Retina (tissue), 1 donor: ENCODE measurements around the gene C1orf87.

Experiments used
- DNase-seq: peaks from one replicate; pipeline ENCODE4 v3.0.0-alpha.2; 2016

Gene C1orf87

DNA sequence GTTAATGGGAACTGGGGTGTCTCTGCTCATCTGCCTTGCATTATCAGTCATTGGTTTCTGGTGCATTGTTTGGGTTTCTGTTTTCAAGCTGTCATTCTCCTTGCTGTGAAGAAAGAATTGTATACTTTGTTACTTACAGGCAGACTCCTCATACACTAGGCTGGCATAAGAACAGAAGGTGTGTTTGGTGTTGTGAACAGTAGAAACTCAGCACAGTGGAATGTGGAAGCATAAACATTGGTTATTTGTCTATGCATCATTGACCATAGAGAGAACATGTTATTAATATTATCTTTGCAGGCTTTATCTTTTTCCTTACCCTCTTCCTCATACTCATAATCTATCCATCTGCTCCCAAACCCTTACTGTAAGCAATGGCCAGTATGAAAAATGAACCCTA, 18.2 kb downstream of the C1orf87 start:
- DNase-seq, result no peak

DNA sequence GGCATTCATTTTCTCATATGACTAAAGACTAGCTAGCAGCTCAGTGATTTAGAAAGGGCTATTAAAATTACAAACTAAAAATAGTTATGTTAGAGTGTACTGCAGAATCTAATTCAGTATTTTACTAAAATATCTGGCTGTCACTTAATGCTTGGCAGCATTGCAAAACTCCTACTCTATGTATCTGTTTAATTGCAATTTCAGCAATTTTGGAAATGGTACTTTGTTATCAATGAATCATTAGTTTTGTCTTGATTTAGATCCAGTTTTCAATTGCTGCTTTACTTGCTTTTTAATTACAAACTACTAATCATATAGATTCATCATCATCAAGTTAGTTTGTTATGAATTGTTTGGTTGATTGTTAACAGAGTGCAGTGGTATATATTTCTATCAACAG, 19.2 kb downstream of the C1orf87 start:
- no peak for DNase-seq

DNA sequence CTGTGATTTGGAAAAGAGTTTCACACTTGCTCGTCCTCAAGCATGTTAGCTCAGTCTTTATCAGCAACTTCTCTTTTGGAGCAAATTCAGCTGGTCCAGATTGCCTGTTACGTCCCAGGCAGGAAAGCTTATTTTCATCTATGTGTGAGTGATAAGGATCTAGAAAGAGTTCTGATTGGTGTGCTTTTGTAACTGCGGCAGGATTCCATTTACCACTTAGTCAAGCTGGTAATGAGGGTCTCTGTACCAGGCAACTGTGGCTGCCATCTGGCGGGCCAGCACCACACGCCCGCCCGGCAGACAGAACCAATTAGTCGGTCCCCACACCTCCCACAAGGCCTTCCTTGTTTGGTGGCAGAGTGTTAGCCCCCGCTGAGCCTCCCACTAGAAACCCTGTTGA, 21.0 kb downstream of the C1orf87 start:
- DNase-seq, result no peak

DNA sequence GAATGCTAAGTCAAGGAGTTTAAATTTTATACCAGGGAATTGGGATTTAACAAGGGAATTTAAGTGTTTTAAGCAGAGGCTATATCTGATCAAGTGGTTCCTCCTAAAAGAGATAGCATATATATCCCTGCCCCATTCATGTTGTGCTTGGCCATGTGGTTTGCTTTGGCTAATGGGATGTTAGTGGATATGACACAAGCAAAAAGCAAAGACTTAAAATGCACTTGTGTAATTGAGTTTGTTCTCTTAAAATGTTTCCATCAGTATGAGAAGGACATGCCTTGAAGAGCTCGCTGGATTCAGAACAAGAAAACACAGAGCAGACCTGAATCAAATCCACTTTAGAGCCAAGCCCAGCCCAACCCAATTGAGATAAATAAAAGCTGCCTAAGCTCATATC, 22.4 kb downstream of the C1orf87 start:
- DNase-seq, result no peak

DNA sequence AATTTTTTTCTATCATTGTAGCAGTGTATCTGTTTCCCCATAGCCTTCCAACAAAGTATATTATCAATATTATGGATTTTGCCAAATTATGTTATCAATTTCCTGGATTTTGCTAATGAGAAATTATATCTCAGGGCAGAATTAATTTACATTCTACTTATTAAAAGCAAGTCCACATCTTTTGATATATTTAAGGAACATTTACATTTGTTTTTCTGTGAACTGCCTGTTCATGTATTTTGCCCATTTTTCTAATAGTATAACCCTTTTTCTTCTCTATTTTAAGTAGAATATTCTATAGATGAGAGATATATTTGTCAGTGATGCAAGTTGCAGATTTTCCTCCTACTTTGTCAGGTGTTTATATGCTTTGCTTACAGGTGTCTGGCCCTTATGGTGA, 24.4 kb downstream of the C1orf87 start:
- no peak for DNase-seq

DNA sequence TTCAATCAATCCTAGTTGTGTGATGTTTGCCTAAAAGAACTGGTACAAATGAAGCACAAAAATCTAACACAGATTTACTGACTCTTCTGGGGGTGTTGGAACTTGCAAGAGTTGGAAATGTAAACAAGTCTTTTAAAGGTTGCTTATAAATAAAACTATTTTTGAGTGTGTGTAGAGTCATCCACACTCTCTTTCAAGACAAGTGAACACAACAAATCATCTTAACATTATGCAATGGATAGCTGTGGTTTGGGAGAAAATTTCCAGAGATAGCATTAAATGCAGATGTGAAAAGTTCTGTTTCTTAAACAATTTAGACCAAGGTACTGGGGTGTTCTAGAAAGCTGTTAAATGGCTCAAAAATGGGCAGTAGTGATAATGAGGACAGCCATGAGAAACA, 28.7 kb downstream of the C1orf87 start:
- DNase-seq, result no peak

DNA sequence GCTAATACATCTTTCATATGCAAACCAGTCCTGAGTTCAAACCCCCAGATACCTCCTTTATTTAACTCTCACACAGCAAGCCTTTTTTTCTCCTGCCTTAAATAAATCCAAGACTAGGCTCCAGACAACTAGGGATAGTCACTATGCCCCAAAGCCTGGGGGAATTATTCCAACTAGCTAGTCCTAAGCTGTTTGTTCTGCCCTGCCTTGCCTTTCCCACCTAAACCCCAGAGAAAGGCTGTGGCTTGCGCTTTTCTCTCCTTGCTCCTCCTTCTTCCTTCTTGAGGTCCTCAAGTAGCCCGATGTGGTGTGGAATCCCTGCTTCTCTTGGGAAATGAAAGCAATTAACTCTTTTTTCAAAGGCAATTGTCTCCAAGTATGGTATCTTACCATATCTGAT, 31.8 kb downstream of the C1orf87 start:
- no peak for DNase-seq

DNA sequence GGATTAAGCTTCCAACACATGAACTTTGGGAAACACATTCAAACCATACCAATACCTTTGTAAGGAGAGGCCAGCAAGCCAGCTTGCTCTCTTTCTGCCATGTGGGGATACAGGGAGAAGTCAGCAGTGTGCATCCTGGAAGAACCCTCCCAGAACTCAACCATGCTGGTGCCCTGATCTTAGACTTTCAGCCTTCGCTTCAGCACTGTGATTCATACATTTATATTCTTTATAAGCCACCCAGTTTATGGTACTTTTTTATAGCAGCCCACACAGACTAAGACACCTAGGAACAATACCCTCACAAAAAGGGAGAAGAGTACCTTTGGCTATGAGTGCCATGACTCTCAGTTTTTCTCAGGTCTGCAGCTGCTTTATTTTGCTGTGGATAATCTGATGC, 35.9 kb downstream of the C1orf87 start:
- DNase-seq, result no peak

DNA sequence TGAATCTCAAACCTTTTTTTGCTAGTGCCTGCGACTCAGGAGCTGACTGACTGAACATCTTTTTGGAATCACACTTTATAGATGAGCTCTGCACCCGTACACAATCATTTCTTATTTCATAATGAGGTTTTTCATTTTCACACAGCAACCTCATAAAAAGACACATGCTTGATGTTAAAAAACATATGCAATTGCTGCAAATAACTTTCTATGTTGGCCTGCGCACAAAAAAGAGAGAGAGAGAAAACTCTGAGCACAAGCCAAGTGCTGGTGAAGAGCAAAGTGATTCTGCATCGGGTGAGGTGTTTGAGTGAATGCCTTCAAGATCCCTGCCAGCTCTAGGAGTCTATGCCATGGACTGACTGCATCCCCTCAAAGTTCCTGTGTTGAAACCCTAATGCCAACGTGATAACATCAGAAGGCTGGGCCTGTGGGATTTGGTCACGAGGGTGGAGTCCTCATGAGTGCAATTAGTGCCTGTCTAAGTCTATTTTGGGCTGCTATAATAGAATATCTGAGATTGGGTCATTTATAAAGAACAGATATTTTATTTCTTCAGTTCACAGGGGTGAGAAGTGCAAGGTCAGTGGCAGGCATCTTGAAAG, 36.6 kb downstream of the C1orf87 start:
- DNase-seq, result no peak

DNA sequence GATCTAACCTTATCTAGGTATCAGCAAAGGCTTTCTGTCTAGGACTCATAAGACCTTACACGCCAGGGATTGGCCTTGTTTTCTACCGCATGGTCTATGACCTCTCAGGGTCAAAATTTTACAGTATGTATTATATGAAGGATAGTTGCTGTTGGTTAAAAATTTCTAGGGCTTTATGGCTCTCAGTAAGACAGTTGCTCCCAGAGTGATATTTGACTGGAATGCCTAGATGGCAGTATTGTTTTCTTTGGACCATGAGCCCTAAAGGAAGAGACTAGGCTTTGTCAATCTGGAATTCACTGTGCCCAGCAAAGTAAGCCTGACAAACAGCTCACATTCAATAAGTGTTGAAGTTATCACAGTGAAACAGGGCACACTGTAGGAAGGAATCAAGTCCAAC, 37.6 kb downstream of the C1orf87 start:
- no peak for DNase-seq

DNA sequence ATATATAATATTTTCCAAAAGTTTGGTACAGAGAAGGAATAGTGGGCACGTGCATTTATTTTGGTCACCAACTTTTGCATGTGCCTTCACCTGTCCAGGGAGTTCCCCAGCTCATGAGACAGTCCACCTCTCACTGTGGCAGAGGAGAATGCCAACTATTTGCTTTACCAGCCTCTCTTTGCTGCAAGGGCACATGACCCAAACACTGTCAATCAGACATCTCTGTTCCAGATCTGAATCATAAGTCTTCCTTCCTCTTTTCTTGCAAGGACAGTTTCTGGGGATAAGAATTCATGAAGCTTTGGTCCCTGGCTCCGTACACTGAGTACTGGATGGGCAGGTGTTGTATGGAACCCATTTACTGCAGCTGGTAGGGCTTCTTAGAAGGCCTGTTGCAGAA, 38.6 kb downstream of the C1orf87 start:
- no peak for DNase-seq

DNA sequence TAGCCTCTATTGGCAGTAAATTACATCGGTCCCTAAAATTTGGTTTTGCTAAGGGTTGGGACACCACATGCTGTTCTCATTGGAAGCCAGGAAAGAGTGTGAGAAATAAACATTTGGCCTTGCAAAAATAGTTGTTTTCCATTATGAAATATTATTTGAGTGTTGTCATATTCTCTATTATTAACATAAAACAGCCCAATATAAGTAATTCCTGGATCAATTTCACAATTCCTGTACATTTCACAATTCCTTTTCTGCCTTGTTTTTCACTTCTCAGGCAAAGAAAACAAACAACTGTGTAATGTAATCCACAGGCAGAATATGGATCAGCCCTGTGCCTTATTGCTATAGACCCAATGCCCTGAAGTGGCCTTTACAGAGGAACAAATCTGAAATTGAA, 40.5 kb downstream of the C1orf87 start:
- no peak for DNase-seq

DNA sequence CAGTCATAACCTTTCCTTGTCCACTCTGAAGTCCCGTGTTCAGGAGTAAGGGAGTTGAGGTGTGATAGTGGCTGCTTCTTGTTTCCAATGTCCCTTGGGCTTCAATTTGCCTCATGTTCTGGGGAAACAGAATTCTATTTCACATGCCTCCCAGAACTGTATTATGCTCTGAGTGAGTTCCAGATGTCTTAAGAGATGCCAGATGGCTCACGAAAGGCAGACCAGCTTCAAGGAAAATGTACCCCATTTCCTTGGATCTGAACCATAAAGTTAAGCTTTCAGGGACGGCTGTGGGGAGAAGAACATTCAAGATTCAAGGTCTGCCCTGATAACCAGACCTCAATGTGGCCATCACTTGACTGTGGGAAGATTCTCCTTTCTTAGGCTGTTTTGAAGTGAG, 42.4 kb downstream of the C1orf87 start:
- no peak for DNase-seq

DNA sequence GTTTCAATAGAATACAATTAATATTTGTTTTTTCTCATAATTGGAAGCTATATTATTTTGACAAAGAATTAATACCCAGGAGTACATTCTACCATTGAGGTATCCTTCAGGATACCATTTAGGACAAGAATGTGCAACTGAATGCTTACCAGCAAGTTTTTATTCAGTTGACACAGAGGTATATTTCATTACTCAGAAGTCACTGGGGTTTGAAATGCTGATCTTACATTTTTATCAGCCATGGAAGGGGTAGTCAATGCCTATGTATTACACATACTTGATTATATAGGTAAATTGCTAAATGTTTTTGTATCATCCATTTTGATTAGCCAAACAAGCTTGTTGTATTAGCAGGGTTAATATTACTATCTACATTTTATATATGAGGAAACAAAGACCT, 48.0 kb downstream of the C1orf87 start:
- DNase-seq, result no peak

DNA sequence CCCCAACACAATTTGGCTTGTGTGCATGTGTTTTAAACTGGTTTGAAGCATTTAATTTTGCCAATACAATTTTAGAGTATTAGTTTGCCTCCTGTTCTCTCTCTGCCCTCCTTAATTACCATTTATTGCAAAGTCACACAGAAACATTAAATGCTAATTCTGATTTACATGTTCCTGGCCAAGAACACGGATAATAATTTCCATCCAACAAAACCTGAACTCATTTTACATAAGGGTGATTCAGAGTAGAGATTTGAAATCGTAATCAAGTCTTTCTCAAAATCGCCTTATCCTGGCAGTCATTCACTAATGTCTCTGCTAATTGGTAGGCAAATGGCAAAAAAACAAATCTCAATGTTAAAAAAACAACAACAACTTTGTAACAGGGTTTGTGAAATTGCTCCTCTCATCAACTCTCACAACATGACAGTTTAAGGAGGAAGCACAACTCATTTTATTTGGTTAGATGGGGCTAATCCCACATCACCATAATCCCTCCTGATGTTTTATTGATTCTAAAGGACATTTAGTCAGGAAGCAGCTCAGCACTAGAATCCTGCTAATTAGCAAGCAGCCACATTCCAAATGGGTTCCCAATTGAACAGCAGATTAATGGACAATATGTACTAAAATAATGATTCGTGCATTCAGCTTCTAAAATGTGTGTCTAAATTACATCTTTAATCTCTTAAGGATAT, 55.9 kb downstream of the C1orf87 start:
- no peak for DNase-seq

DNA sequence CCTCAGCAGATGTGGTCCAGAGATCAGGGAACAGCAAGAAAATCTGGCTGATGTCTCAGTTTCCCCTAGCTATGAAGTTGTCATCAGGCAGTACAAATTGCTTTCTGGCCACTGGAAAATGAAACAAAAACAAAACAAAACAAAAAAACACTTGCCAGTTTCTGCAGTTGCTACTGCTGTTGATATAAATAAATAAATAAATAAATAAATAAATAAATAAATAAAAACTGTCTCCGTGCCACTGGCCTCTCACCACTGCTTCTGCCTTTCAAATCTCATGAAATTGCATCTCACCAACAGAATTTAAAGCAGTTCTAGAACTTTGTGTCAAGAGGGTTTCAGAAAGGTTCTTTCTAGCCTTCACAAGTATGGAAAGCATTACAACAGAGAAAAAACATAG, 62.9 kb downstream of the C1orf87 start:
- no peak for DNase-seq

DNA sequence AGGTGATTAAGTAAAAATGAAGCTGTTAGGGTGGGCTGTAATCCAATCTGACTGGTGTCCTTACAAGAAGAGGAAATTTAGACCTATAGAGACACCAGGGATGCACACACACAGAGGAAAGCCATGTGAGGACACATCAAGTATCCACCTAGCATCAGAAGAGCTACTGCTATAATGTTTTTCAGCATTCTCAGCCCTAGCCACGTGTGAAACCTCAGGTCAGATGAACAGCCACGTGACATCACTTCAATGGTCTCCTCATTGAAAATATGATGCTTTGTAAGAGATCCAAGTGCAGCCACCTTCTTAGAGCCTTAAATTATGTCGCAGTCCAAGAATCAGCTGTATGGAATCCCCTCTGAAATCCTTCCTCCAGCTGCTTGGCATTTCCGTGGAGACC, 65.1 kb downstream of the C1orf87 start:
- no peak for DNase-seq

DNA sequence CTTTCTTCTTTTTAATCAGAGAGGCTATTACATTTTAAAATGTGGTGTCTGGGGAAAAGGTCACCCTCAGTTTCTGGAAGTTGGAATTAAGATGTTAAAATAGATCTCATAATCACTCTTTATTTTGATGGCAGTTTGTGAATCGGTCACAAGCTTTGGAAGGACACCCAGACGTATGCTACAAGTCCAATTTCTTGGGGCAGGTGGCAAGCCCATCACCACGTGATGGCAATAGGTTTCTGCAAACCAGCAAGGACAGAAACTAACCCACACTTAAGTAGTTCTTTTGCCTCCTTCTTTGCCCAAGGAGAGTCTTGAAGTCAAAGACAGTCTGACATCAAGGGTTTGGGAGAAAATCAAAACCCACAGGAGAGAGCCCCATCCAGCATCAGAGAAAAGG, 72.9 kb downstream of the C1orf87 start:
- no peak for DNase-seq

DNA sequence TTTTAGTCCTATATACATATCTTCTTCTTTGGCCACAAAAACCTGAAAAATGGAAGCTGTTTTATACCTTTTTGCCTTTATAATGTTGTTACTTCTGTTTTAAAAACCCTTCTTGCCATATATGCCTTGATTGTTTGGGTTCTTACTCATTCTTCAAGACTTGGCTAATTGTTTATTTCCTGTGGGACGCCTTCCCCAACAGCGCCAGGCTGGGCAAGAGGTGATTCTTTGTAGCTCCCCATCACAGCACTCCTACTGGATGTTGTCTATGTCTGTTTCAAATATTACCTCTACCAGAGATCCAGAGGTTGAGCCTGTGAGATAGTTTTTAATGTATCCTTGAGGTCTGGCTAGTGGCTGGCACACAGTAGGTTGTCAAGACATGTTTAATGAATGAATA, 73.8 kb downstream of the C1orf87 start:
- no peak for DNase-seq

DNA sequence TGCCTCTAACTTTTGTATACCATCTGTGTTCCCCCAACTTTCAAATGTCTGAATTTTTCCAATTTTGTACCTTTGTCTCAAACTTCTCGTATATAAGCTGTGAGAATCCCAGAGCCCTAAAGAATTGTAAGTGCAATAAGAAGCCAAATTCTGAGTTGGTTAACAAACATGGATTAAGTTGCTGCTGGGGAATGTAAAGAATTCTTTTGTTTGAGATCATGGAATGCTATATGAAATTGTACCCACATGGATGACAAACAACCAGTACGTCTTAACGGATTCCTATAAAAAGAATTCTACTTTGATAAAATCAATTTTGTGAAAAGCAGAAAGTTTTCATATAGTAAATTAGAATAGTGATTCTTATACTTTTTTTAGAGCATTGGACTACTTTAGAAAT, 74.6 kb downstream of the C1orf87 start:
- no peak for DNase-seq

DNA sequence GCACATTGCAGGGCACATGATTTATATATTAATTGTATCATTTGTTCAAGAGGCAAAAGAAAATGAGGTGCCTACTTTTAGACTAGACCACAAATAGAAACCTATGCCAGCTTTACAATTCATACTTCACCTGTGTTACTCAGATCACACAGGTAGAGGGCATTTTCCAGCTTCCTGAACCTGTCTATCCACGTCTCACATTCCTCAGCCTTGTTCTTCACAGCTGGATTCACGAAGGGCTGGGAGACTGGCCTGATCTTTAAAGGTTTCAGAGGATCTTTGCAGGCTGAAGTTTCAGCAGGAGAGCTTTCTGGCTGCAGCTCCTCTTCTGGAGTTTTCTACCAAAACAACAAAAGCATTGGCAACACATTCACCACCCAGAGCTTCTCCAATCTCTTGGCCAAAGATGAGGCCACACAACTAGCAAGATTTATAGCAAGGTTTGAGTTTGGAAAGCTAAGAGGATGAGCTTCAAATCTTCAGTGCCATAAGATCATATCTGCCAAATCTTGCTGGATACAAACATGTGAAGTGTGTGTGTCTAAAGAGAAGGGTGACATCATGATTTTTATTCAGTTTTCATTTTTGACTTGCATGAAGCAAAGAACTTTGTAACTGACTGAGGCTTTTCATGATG, 76.0 kb downstream of the C1orf87 start:
- no peak for DNase-seq

DNA sequence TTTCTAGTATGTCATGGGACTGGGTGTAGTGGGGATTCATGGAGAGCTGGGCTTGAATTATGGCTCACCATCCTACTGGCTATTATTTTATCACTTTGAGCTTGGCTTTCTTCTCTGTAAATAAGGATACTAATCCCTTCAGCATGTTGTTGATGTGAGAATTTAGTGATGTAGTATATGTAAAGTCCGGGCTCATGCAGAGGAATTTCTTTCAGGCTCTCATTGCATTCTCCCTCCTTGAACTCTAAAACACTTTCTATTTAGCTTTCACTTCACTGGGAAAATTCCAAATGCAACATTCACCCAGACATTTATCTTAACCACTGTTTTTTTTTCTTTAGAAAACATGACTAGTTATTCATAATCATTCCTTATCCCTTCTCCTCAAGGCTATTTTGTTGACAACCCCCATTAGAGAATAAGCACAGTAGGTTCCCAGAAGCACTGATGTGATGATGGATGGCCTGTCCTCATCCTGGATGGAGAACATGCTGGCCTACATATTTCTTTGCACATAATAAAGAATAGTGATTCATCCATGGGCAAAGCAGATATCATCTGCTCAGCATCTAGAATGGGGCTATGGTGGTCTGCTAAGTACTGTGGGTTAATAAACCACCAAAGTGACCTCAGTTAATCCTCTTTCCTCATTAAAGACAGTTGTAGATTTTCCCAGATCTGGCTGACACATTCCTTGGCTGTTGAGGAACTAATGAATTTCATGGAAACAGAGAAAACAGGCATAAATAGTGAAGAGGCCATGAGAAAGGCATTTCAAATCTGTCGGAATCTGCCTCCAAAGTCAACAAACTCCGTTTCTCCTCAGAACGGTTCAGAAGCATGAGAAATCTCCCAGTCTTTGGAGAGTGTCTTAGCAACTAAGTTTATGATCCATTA, 79.0 kb downstream of the C1orf87 start:
- no peak for DNase-seq

DNA sequence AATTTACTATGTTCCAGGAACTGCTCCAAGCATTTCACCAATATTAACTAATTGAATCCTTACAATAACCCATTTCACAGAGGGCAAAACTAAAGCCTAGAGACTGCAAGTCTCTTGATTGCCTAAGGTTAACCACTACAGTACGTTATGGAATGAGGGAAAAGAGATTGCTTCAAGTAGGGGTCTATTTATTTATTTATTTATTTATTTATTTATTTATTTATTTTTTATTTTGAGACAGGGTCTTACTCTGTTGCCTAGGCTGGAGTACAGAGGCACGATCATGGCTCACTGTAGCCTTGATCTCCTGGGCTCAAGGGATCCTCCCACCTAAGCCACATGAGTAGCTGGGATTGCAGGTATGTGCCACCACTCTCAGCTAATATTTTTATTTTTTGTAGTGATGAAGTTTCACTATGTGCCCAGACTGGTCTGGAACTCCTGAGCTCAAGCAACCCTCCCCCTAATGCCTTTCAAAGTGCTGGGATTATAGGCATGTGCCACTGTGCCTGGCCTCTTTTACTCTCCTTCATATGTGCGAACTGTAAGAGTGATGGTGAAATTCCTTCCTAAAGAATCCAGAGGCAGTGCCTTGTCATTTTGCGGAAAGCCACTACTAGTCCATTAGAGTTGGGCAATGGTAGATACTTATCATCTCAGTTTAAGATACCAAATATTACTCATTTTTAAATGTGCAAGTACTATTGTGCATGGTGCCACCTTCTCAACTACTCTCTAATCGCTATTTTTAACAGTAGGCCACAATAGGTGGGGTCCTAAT, 81.3 kb downstream of the C1orf87 start:
- DNase-seq, result no peak
